Smooth muscle cell (in vitro differentiated cells): Measurements from ENCODE around the gene CCDC14. TPM values are rescaled to one million over a fixed set of nuclear protein-coding genes. Genes with fewer than 3 reads are reported as not detected.

Experiments
- DNase-seq: peaks from one replicate; lab custom pipeline; 2025; ENCODE audit not compliant: unreplicated experiment; lab: John Stamatoyannopoulos, UW
- H2AFZ ChIP-seq: fragments of 200-600 bp; sonication (generic); 2 replicates; pipeline ENCODE4 v1.6.0; 2016; ENCODE audit warnings: antibody characterized with exemption, low read depth, mild to moderate bottlenecking
- H3F3A ChIP-seq: fragments of 200-600 bp; sonication (generic); 2 replicates; pipeline ENCODE4 v1.6.0; 2017; ENCODE audit warnings: antibody characterized with exemption, low read depth
- H3K27ac ChIP-seq: fragments of 200-600 bp; sonication (generic); 2 replicates; pipeline ENCODE4 v1.5.1; 2016; ENCODE audit warnings: low read depth, mild to moderate bottlenecking
- H3K27me3 ChIP-seq: fragments of 200-600 bp; sonication (generic); 2 replicates; pipeline ENCODE4 v1.6.1; 2016; ENCODE audit warnings: low read depth, mild to moderate bottlenecking
- H3K36me3 ChIP-seq: fragments of 200-600 bp; sonication (generic); 2 replicates; pipeline ENCODE4 v1.5.1; 2016; ENCODE audit warnings: low read depth
- H3K4me1 ChIP-seq: fragments of 200-600 bp; sonication (generic); 2 replicates; pipeline ENCODE4 v1.5.1; 2016; ENCODE audit warnings: low read depth
- H3K4me2 ChIP-seq: fragments of 200-600 bp; sonication (generic); 2 replicates; pipeline ENCODE4 v1.6.0; 2016; ENCODE audit warnings: mild to moderate bottlenecking
- H3K4me3 ChIP-seq: fragments of 200-600 bp; sonication (generic); 2 replicates; pipeline ENCODE4 v1.5.1; 2016; ENCODE audit warnings: mild to moderate bottlenecking
- H3K79me2 ChIP-seq: fragments of 200-600 bp; sonication (generic); 2 replicates; pipeline ENCODE4 v1.6.0; 2016; ENCODE audit warnings: low read depth, mild to moderate bottlenecking
- H3K9ac ChIP-seq: fragments of 200-600 bp; sonication (generic); 2 replicates; pipeline ENCODE4 v1.6.0; 2016; ENCODE audit warnings: low read depth
- H3K9me3 ChIP-seq: fragments of 200-600 bp; sonication (generic); replicated peaks from 2 replicates; pipeline ENCODE4 v1.5.1; 2016; ENCODE audit warnings: low read depth
- H4K20me1 ChIP-seq: fragments of 200-600 bp; sonication (generic); 2 replicates; pipeline ENCODE4 v1.6.0; 2016; ENCODE audit warnings: low read depth
- WGBS: methylation state at CpG from one replicate; pipeline ENCODE4 v1.1.7; 2016; ENCODE audit warnings: low lambda C conversion rate; 5-methylcytosine and 5-hydroxymethylcytosine counted together
- polyA plus RNA-seq: library from polyadenylated mRNA; unstranded; fragments of >200 nt; fragmentation: Nextera tagmentation; extraction: Ambion mirVana; gene quantifications from 2 replicates; pipeline ENCODE4 v1.2.1, GENCODE V29; 2016
- total RNA-seq: library from RNA; depleted of rRNA; stranded (reverse); fragments of >200 nt; gene quantifications from 2 replicates; pipeline ENCODE4 v1.2.3, GENCODE V29; 2014
- TF ChIP-seq, protein P1 (sequence below): fragments of 200-600 bp; sonication (generic); IDR thresholded peaks from 2 replicates; pipeline ENCODE4 v1.5.1; 2017; ENCODE audit warnings: borderline replicate concordance, mild to moderate bottlenecking, antibody characterized with exemption; ENCODE audit not compliant: insufficient read depth, poor library complexity, severe bottlenecking

CCDC14 gene
- total and polyA plus RNA-seq, 2 experiments from 2014 or later: 15.4 to 80.9 TPM

DNA sequence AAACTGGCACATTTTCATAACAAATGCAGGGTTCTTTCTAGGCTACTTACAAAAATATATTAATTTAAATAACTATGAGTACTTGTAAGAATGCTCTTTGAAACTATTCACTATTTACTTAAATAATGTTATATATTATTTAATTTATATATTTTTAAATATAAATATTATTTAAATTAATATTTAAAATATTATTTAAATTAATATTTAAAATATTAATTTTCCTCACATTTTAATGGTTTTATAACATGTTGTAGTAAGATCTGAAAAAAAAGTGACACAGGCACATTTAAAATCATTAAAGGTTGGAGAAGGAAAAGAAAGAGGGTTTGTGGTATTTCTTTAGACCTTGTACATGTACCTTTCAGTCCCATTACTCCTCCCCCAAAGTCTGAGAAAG, 34.6 kb downstream of the CCDC14 start:
- Histone ChIP-seq H3K4me3 (no peak overlapping the region), H3K36me3 (peaks cover 46% of the 10 kb centered on the region)
- DNase-seq: no peak

DNA sequence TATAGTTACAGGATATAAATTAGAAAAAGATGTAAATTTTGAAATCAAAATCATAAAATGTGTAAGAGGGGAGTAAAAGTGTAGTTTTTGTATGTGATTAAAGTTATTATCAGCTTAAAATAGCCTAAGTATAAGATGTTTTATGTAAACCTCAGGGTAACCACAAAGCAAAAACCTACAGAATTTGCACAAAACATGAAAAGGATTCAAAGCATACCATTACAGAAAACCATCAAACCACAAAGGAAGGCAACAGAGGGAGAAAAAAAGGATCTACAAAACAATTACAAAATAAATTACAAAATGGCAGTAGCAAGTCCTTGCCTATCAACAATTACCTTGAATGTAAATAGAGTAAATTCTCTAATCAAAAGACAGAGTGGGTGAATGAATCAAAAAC, 40.2 kb downstream of the CCDC14 start:
- Histone ChIP-seq H3K4me2 (no peak overlapping the region), H3K79me2 (no peaks in the 10 kb centered on the region), H3K27me3 (no peaks in the 10 kb centered on the region), H3K4me3 (no peak overlapping the region), H3K27ac (no peak overlapping the region), H3F3A (no peaks in the 10 kb centered on the region), H2AFZ (no peak overlapping the region), H3K36me3 (peaks cover 42% of the 10 kb centered on the region), H3K9me3 (peaks cover 24% of the 10 kb centered on the region), H4K20me1 (no peaks in the 10 kb centered on the region), H3K9ac (no peak overlapping the region), H3K4me1 (no peaks in the 10 kb centered on the region)
- DNase-seq: no peak
- TF ChIP-seq, protein P1, sequence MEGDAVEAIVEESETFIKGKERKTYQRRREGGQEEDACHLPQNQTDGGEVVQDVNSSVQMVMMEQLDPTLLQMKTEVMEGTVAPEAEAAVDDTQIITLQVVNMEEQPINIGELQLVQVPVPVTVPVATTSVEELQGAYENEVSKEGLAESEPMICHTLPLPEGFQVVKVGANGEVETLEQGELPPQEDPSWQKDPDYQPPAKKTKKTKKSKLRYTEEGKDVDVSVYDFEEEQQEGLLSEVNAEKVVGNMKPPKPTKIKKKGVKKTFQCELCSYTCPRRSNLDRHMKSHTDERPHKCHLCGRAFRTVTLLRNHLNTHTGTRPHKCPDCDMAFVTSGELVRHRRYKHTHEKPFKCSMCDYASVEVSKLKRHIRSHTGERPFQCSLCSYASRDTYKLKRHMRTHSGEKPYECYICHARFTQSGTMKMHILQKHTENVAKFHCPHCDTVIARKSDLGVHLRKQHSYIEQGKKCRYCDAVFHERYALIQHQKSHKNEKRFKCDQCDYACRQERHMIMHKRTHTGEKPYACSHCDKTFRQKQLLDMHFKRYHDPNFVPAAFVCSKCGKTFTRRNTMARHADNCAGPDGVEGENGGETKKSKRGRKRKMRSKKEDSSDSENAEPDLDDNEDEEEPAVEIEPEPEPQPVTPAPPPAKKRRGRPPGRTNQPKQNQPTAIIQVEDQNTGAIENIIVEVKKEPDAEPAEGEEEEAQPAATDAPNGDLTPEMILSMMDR: no peak

More for the DNA sequence above, 34.6 kb downstream of the CCDC14 start:
- H3K9ac ChIP-seq: no peak overlapping the region
- no peaks in the 10 kb centered on the region for H3F3A ChIP-seq
- peaks cover 10% of the 10 kb centered on the region for H3K9me3 ChIP-seq
- no peak overlapping the region for H2AFZ ChIP-seq
- H3K4me1 ChIP-seq: no peaks in the 10 kb centered on the region
- TF ChIP-seq, protein P1: no peak
- H3K27ac ChIP-seq: no peak overlapping the region
- no peaks in the 10 kb centered on the region for H3K27me3 ChIP-seq
- H4K20me1 ChIP-seq: no peaks in the 10 kb centered on the region
- no peaks in the 10 kb centered on the region for H3K79me2 ChIP-seq
- H3K4me2 ChIP-seq: no peak overlapping the region

DNA sequence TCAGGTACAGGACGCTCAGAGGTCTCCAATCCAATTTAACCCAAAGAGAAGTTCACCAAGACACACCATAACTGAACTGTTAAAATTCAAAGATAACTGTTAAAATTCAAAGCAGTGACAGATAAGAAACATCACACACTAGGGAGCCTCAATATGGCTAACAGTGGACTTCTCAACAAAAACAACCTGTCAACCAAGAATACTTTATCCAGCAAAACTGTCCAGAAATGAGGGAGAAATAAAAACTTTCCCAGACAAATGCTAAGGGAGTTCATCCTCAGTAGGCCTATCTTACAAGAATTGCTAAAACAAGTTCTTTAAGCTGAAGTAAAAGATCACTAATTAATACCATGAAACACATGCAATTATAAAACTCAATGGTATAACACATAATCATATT, 40.6 kb downstream of the CCDC14 start:
- Histone ChIP-seq H3K4me1 (no peaks in the 10 kb centered on the region), H3K4me3 (no peak overlapping the region), H3K9me3 (peaks cover 24% of the 10 kb centered on the region), H4K20me1 (no peaks in the 10 kb centered on the region), H2AFZ (no peak overlapping the region), H3K27me3 (no peaks in the 10 kb centered on the region), H3K79me2 (no peaks in the 10 kb centered on the region), H3F3A (no peaks in the 10 kb centered on the region), H3K27ac (no peak overlapping the region), H3K4me2 (no peak overlapping the region), H3K9ac (no peak overlapping the region), H3K36me3 (peaks cover 38% of the 10 kb centered on the region)
- DNase-seq: no peak
- 96% methylated on average over 1 of the region's 1 CpG for WGBS
- TF ChIP-seq, protein P1: no peak

DNA sequence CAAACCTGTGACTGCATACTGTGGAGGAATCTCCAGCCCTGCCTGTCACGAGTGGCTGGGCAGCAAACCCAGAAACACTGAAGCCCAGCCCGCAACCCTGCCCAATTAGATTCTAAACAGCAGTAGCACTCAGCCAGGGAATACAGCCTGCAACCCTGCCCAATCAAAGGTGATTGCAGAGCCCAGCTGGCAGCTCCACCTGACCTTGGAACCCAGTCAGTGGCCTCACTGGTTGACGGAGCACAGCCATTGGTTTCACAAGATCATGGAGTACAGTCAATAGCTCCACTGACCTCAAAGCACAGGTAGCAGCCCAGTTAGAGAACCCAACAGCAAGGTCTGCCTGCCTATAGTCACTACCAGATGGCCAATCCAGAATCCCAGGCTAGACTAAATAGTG, 41.7 kb downstream of the CCDC14 start:
- Histone ChIP-seq H3K4me3 (no peak overlapping the region), H3K27ac (no peak overlapping the region), H3K4me1 (no peaks in the 10 kb centered on the region), H4K20me1 (no peaks in the 10 kb centered on the region), H3K36me3 (peaks cover 36% of the 10 kb centered on the region), H3K9me3 (peaks cover 24% of the 10 kb centered on the region), H2AFZ (no peak overlapping the region), H3K4me2 (no peak overlapping the region), H3K9ac (no peak overlapping the region), H3K79me2 (no peaks in the 10 kb centered on the region), H3F3A (no peaks in the 10 kb centered on the region), H3K27me3 (no peaks in the 10 kb centered on the region)
- no peak for DNase-seq
- 100% methylated on average over 3 of the region's 3 CpGs for WGBS
- TF ChIP-seq, protein P1: no peak
